ENCODE results near the gene CXCR6. TPM values are rescaled to one million over a fixed set of nuclear protein-coding genes. Genes with fewer than 3 reads are reported as not detected.

Gene CXCR6
- total and polyA plus RNA-seq, 2 of the 8 experiments (the other 6 are each of a cell fraction or from before 2014, with no cell fraction given), result not detected

- Histone ChIP-seq H3K79me2 (ENCODE audit: control insufficient read depth in 1 of 2, insufficient read depth in 2 of 2, low read length in 2 of 2) (peaks cover 0 to 3% of the 10 kb centered on the region in 2 experiments; a peak in 1 of 4 replicates), H2BK120ac (replicated peaks; ENCODE audit: low read depth, low read length) (no peak overlapping the region), H4K5ac (ENCODE audit: insufficient read length, low read depth, low read length) (no peak overlapping the region), H2BK12ac (ENCODE audit: low read depth, low read length) (no peak overlapping the region), H3K4ac (replicated peaks; ENCODE audit: insufficient read length, low read depth, low read length) (no peak overlapping the region), H3K56ac (replicated peaks; ENCODE audit: insufficient read length, low read depth, low read length) (no peak overlapping the region), H2BK5ac (ENCODE audit: low read depth, low read length) (no peak overlapping the region), H2AFZ (ENCODE audit: low read length) (no peak overlapping the region), H4K20me1 (replicated peaks in 1 of 2; ENCODE audit: control insufficient read depth in 1 of 2, insufficient read depth in 2 of 2, low read length in 2 of 2) (peaks cover 0 to 1% of the 10 kb centered on the region in 2 experiments), H2BK15ac (ENCODE audit: low read length) (no peak overlapping the region), H3K27ac (ENCODE audit: low read depth, low read length) (no peak overlapping the region), H3K14ac (ENCODE audit: insufficient read length) (no peak overlapping the region), H3K18ac (ENCODE audit: extremely low read depth, low read length) (no peak overlapping the region), H3K4me2 (ENCODE audit: insufficient read depth in 1 of 2, low read depth in 2 of 2, low read length in 2 of 2) (no peak overlapping the region), H3K23ac (ENCODE audit: insufficient read length) (no peak overlapping the region), H4K8ac (ENCODE audit: extremely low read depth, insufficient read depth, low read length) (no peak overlapping the region), H2AK5ac (ENCODE audit: low read depth, low read length) (no peak overlapping the region), H3K79me1 (ENCODE audit: low read depth, low read length) (no peaks in the 10 kb centered on the region), H2BK20ac (ENCODE audit: low read length) (no peak overlapping the region), H3K4me1 (replicated peaks in 1 of 4; ENCODE audit: control insufficient read depth in 3 of 4, insufficient read depth in 4 of 4, low read length in 3 of 4) (no peaks in the 10 kb centered on the region), H3K23me2 (ENCODE audit: low read depth, low read length) (no peaks in the 10 kb centered on the region), H3K36me3 (ENCODE audit: control insufficient read depth in 2 of 4, insufficient read depth in 4 of 4, low read length in 3 of 4) (peaks cover 11 to 68% (median 49%) of the 10 kb centered on the region in 4 experiments), H3K9me3 (ENCODE audit: insufficient read depth in 2 of 2, low read depth in 1 of 2, low read length in 1 of 2) (no peaks in the 10 kb centered on the region), H4K91ac (replicated peaks; ENCODE audit: insufficient read length, low read length) (no peak overlapping the region), H3K9ac (replicated peaks in 1 of 4; ENCODE audit: extremely low read depth in 1 of 4, low read depth in 3 of 4, low read length in 3 of 4) (no peak overlapping the region), H3K4me3 (ENCODE audit: extremely low read depth in 1 of 4, insufficient read depth in 2 of 4, low read depth in 3 of 4, low read length in 4 of 4) (no peak overlapping the region), H3K27me3 (replicated peaks in 1 of 4; ENCODE audit: control insufficient read depth in 3 of 4, extremely low read depth in 1 of 4, insufficient read depth in 3 of 4, low read length in 3 of 4) (no peaks in the 10 kb centered on the region)
- DNase-seq (ENCODE audit: low read depth in 1 of 2, low spot score in 2 of 2) (no peak), FAIRE-seq (no peak)
- CTCF ChIA-PET (ENCODE audit: partially characterized antibody), result interaction anchor here (0.7 to 3.6 kb wide), 5 partner anchors 10 to 106 kb away, joined by 3 to 11 read pairs (median 3); no protein-coding TSS in a partner anchor
- POLR2A ChIA-PET (ENCODE audit: partially characterized antibody), result interaction anchor here (1.0 kb wide), 1 partner anchor 23 kb away, joined by 3 read pairs; no protein-coding TSS in a partner anchor
- 89% methylated on average over 2 of the region's 2 CpGs; no CpG with 5 or more reads in 1 of the 2 experiments for WGBS, 2 experiments (ENCODE audit: extremely low coverage in 1 of 2, insufficient coverage in 1 of 2, insufficient read length in 1 of 2, insufficient replicate concordance in 2 of 2, low coverage in 1 of 2, low lambda C conversion rate in 2 of 2, missing lambda C conversion rate in 1 of 2)
- no peak for TF ChIP-seq CHD2 (IDR thresholded peaks at IDR 0.05; ENCODE audit: low read length)
- TF ChIP-seq SP4 (IDR thresholded peaks at IDR 0.05; ENCODE audit: low read length), result no peak
- no peak for TF ChIP-seq HDAC2 (IDR thresholded peaks at IDR 0.05; ENCODE audit: borderline replicate concordance in 1 of 2, low read depth in 2 of 2, low read length in 2 of 2)
- TF ChIP-seq MAX (IDR thresholded peaks at IDR 0.05), result no peak
- TF ChIP-seq CBX5 (IDR thresholded peaks at IDR 0.05; ENCODE audit: low read depth, low read length), result no peak
- no peak for TF ChIP-seq POLR2AphosphoS5 (IDR thresholded peaks at IDR 0.05; ENCODE audit: low read depth, low read length)
- TF ChIP-seq ATF3 (IDR thresholded peaks at IDR 0.05; ENCODE audit: insufficient read depth, low read depth, low read length), result no peak
- no peak for TF ChIP-seq SIRT6 (IDR thresholded peaks at IDR 0.05; ENCODE audit: low read length)
- TF ChIP-seq GTF2F1 (IDR thresholded peaks at IDR 0.05; ENCODE audit: borderline replicate concordance, low read depth, low read length), result no peak
- TF ChIP-seq RFX5 (IDR thresholded peaks at IDR 0.05; ENCODE audit: borderline replicate concordance, low read depth, low read length), result no peak
- TF ChIP-seq SP1 (IDR thresholded peaks at IDR 0.05; ENCODE audit: low read depth, low read length), result no peak
- no peak for TF ChIP-seq TBP (IDR thresholded peaks at IDR 0.05; ENCODE audit: low read depth, low read length)
- TF ChIP-seq KDM4A (IDR thresholded peaks at IDR 0.05; ENCODE audit: low read depth, low read length, severe bottlenecking), result no peak
- TF ChIP-seq RAD21 (IDR thresholded peaks at IDR 0.05 in 1 of 2, conservative IDR thresholded peaks at IDR 0.05 in 1 of 2; ENCODE audit: low read depth in 2 of 2, low read length in 2 of 2), result no peak
Measured at GRCh38 chr3:45980819-45981218, 37.6 kb downstream of the CXCR6 start.
